Measurements from ENCODE around the gene TTC17.

Gene TTC17

DNA sequence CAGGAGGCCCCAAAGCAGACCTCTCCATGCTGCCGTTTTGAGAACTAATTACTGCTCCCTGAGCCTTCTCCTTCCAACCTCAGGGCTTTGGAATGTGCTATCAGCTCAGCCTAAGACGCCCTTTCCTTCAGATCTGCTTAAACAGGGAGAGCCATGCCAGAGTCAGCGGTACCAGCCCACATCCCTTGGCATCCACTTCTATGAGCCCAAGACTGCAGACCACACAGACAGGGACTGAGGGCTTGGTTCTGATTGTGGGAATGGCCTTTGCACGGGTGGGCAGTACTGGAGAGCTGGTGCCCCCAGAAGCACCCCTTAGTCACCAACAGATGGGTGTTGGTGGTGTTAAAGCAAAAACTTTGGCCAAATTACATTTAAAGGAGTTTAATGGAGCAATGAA is 146.5 kb downstream of the TTC17 start:
- no peaks in the 10 kb centered on the region for H3K36me3 Mint-ChIP-seq (ENCODE audit: low read depth)
- no peak overlapping the region for H3K4me3 Mint-ChIP-seq
- H3K27me3 Mint-ChIP-seq, result peaks cover 1% of the 10 kb centered on the region

GRCh38 chr11:43507171-43507570 is 148.5 kb downstream of the TTC17 start:
- Mint-ChIP-seq H3K27ac (no peak overlapping the region), H3K9me3 (no peaks in the 10 kb centered on the region), H3K36me3 (ENCODE audit: low read depth) (no peaks in the 10 kb centered on the region), H3K4me3 (no peak overlapping the region), H3K27me3 (no peaks in the 10 kb centered on the region), H3K4me1 (ENCODE audit: low read depth) (peaks cover 13% of the 10 kb centered on the region)
- intact Hi-C loops (cut with micrococcal nuclease), result no loop called here

More for the DNA sequence above, 146.5 kb downstream of the TTC17 start:
- peaks cover 18% of the 10 kb centered on the region for H3K4me1 Mint-ChIP-seq (ENCODE audit: low read depth)
- no peaks in the 10 kb centered on the region for H3K9me3 Mint-ChIP-seq
- no peak overlapping the region for H3K27ac Mint-ChIP-seq
- intact Hi-C loops (cut with micrococcal nuclease), result no loop called here

- peaks cover 13% of the 10 kb centered on the region for H3K4me1 Mint-ChIP-seq (ENCODE audit: low read depth)
- H3K9me3 Mint-ChIP-seq, result no peaks in the 10 kb centered on the region
- H3K4me3 Mint-ChIP-seq, result no peak overlapping the region
- H3K27me3 Mint-ChIP-seq, result no peaks in the 10 kb centered on the region
- no peak overlapping the region for H3K27ac Mint-ChIP-seq
- H3K36me3 Mint-ChIP-seq (ENCODE audit: low read depth), result no peaks in the 10 kb centered on the region
- intact Hi-C loops (cut with micrococcal nuclease), result no loop called here
Observed at GRCh38 chr11:43508511-43508918, 149.8 kb downstream of the TTC17 start.

- intact Hi-C loops (cut with micrococcal nuclease), result no loop called here
- Mint-ChIP-seq H3K27me3 (peaks cover 2% of the 10 kb centered on the region), H3K9me3 (no peaks in the 10 kb centered on the region), H3K4me3 (no peak overlapping the region), H3K4me1 (ENCODE audit: low read depth) (peaks cover 13% of the 10 kb centered on the region), H3K27ac (no peak overlapping the region), H3K36me3 (ENCODE audit: low read depth) (no peaks in the 10 kb centered on the region)
Observed at GRCh38 chr11:43511959-43512358, 153.2 kb downstream of the TTC17 start.

GRCh38 chr11:43515090-43515489 is 156.4 kb downstream of the TTC17 start:
- Mint-ChIP-seq H3K36me3 (ENCODE audit: low read depth) (no peaks in the 10 kb centered on the region), H3K4me1 (ENCODE audit: low read depth) (no peaks in the 10 kb centered on the region), H3K27ac (no peak overlapping the region), H3K27me3 (peaks cover 4% of the 10 kb centered on the region), H3K9me3 (peaks cover 5% of the 10 kb centered on the region), H3K4me3 (no peak overlapping the region)
- intact Hi-C loops (cut with micrococcal nuclease), result no loop called here

DNA sequence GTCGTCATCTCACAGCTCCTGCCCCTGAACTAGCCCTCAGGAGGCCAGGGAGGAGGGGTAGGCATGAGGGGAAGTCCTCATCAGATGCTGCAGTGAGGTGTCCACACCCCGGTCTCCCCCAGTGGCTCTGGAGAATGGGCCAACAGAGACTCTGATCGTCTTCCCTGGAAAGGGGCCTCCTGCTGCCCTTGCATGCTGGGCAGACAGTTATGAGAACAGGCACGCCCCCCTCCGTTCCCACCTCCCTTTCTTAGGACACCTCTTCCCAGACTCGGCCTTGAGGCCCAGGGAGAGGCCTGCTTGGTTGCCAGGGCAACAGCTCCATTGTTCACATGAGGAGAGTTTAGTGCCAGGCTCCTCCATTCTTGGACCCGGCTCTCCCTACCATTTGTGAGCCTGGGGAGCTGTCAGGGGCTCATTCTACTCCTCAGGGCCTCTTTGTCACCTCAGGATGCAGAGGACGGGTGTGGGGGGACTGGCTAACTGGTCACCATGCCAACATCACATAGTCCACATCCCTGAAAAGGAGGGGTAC is 157.7 kb downstream of the TTC17 start:
- Mint-ChIP-seq H3K27me3 (peaks cover 4% of the 10 kb centered on the region), H3K36me3 (ENCODE audit: low read depth) (no peaks in the 10 kb centered on the region), H3K9me3 (peaks cover 16% of the 10 kb centered on the region), H3K4me3 (no peak overlapping the region), H3K4me1 (ENCODE audit: low read depth) (no peaks in the 10 kb centered on the region), H3K27ac (no peak overlapping the region)
- intact Hi-C loops (cut with micrococcal nuclease), result no loop called here

- Mint-ChIP-seq H3K27ac (no peak overlapping the region), H3K27me3 (peaks cover 4% of the 10 kb centered on the region), H3K9me3 (peaks cover 24% of the 10 kb centered on the region), H3K4me1 (ENCODE audit: low read depth) (no peaks in the 10 kb centered on the region), H3K36me3 (ENCODE audit: low read depth) (no peaks in the 10 kb centered on the region), H3K4me3 (no peak overlapping the region)
- intact Hi-C loops (cut with micrococcal nuclease), result no loop called here
Observed at GRCh38 chr11:43517518-43517917, 158.8 kb downstream of the TTC17 start.

- Mint-ChIP-seq H3K4me1 (ENCODE audit: low read depth) (no peaks in the 10 kb centered on the region), H3K9me3 (peaks cover 25% of the 10 kb centered on the region), H3K27ac (no peak overlapping the region), H3K27me3 (peaks cover 4% of the 10 kb centered on the region), H3K4me3 (no peak overlapping the region), H3K36me3 (ENCODE audit: low read depth) (no peaks in the 10 kb centered on the region)
- intact Hi-C loops (cut with micrococcal nuclease), result no loop called here
Observed at GRCh38 chr11:43518408-43519160, 159.9 kb downstream of the TTC17 start.

- no peaks in the 10 kb centered on the region for H3K36me3 Mint-ChIP-seq (ENCODE audit: low read depth)
- H3K4me1 Mint-ChIP-seq (ENCODE audit: low read depth), result no peaks in the 10 kb centered on the region
- H3K4me3 Mint-ChIP-seq, result no peak overlapping the region
- H3K27me3 Mint-ChIP-seq, result peaks cover 3% of the 10 kb centered on the region
- peaks cover 36% of the 10 kb centered on the region for H3K9me3 Mint-ChIP-seq
- no peak overlapping the region for H3K27ac Mint-ChIP-seq
- intact Hi-C loops (cut with micrococcal nuclease), result no loop called here
Observed at GRCh38 chr11:43521471-43521870, 162.8 kb downstream of the TTC17 start.

GRCh38 chr11:43523632-43524031 is 164.9 kb downstream of the TTC17 start:
- Mint-ChIP-seq H3K36me3 (ENCODE audit: low read depth) (no peaks in the 10 kb centered on the region), H3K27ac (no peak overlapping the region), H3K27me3 (peaks cover 3% of the 10 kb centered on the region), H3K4me3 (no peak overlapping the region), H3K9me3 (peaks cover 36% of the 10 kb centered on the region), H3K4me1 (ENCODE audit: low read depth) (no peaks in the 10 kb centered on the region)
- intact Hi-C loops (cut with micrococcal nuclease), result no loop called here

DNA sequence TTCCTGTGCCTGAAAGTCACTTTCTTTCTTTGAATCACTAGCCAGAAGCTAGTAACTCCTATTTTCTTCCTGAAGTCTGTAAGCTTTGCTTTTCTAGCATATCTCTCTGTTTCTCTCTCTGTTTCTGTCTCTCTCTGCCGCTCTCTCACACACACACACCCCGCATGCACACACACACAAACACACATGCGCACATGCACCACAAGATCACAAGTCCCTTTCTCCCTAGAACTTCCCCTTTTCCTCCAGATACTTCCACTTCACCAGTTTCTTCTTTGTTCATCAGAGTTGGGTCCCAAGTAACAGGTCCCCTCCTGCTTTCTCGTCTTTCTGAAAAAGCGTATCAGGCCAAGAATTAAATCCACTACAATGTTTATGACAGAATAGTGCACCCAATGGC is 173.3 kb downstream of the TTC17 start:
- H3K9me3 Mint-ChIP-seq, result no peaks in the 10 kb centered on the region
- peaks cover 12% of the 10 kb centered on the region for H3K27me3 Mint-ChIP-seq
- H3K4me1 Mint-ChIP-seq (ENCODE audit: low read depth), result no peaks in the 10 kb centered on the region
- intact Hi-C loops (cut with micrococcal nuclease), result no loop called here
- no peaks in the 10 kb centered on the region for H3K36me3 Mint-ChIP-seq (ENCODE audit: low read depth)
- H3K27ac Mint-ChIP-seq, result no peak overlapping the region
- H3K4me3 Mint-ChIP-seq, result no peak overlapping the region

- intact Hi-C loops (cut with micrococcal nuclease), result no loop called here
- H3K4me1 Mint-ChIP-seq (ENCODE audit: low read depth), result no peaks in the 10 kb centered on the region
- no peaks in the 10 kb centered on the region for H3K36me3 Mint-ChIP-seq (ENCODE audit: low read depth)
- H3K27me3 Mint-ChIP-seq, result peaks cover 31% of the 10 kb centered on the region
- H3K4me3 Mint-ChIP-seq, result no peak overlapping the region
- H3K27ac Mint-ChIP-seq, result no peak overlapping the region
- peaks cover 9% of the 10 kb centered on the region for H3K9me3 Mint-ChIP-seq
Observed at GRCh38 chr11:43537833-43538615, 179.3 kb downstream of the TTC17 start.

DNA sequence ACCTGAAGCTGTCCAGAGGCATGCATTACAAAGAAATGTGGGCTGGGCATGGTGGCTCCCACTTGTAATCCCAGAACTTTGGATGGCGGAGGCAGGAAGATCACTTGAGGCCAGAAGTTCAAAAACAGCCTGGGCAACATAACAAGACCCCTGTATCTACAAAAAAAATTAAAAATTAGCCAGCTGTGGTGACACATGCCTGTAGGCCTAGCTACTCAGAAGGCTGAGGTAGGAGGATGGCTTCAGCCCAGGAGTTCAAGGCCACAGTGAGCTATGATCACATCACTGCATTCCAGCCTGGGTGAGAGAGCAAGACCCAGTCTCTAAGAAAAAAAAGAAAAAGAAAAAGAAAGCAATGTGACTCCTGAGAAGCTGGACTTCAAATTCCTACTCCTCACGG is 183.3 kb downstream of the TTC17 start:
- no peaks in the 10 kb centered on the region for H3K4me1 Mint-ChIP-seq (ENCODE audit: low read depth)
- H3K9me3 Mint-ChIP-seq, result peaks cover 9% of the 10 kb centered on the region
- H3K27me3 Mint-ChIP-seq, result peaks cover 39% of the 10 kb centered on the region
- intact Hi-C loops (cut with micrococcal nuclease), result no loop called here
- no peak overlapping the region for H3K4me3 Mint-ChIP-seq
- no peak overlapping the region for H3K27ac Mint-ChIP-seq
- no peaks in the 10 kb centered on the region for H3K36me3 Mint-ChIP-seq (ENCODE audit: low read depth)
